GM19023 (cell line): ENCODE measurements around the gene INHBC.
"Not testable (repeated sequence)": the region's sequence is repeated elsewhere in the genome, so short reads cannot be mapped to it uniquely, and the experiment has no call there.

ENCODE experiments used
- ATAC-seq: cut with Tn5 transposase; IDR thresholded peaks from one replicate; pipeline ENCODE4 v1.9.1; 2021; ENCODE audit warnings: mild to moderate bottlenecking, moderate library complexity; ENCODE audit not compliant: unreplicated experiment

INHBC gene

GRCh38 chr12:57428965-57429364, 5.6 kb upstream of the INHBC start:
- ATAC-seq = no peak

- no peak for ATAC-seq
These were observed 5.0 kb upstream of the INHBC start for GRCh38 chr12:57429473-57430111.

GRCh38 chr12:57430112-57430930, 4.3 kb upstream of the INHBC start:
- peak; percentile 57 for ATAC-seq

- ATAC-seq = peak; percentile 95
These were observed 3.5 kb upstream of the INHBC start, which contains the start of gene R3HDM2 for GRCh38 chr12:57430931-57431566. Gene R3HDM2 (minus strand): TSS chr12:57431043. CDS start chr12:57310428, 120,615 bp downstream.

- ATAC-seq = no peak
These were observed 2.9 kb upstream of the INHBC start for GRCh38 chr12:57431654-57432188.

GRCh38 chr12:57433370-57433769, 1.2 kb upstream of the INHBC start:
- ATAC-seq = no peak

- ATAC-seq = no peak
These were observed 709 bp downstream of the INHBC start for GRCh38 chr12:57435293-57435692.

- ATAC-seq = no peak
These were observed 3.8 kb downstream of the INHBC start for GRCh38 chr12:57438400-57438799.

- no peak for ATAC-seq
These were observed 5.2 kb downstream of the INHBC start for GRCh38 chr12:57439762-57440266.

GRCh38 chr12:57441393-57441792, 6.8 kb downstream of the INHBC start:
- ATAC-seq = not testable (repeated sequence)

GRCh38 chr12:57441846-57442427, 7.4 kb downstream of the INHBC start:
- ATAC-seq = no peak

GRCh38 chr12:57444337-57444736, 9.8 kb downstream of the INHBC start:
- not testable (repeated sequence) for ATAC-seq

GRCh38 chr12:57444744-57445143, 10.2 kb downstream of the INHBC start:
- ATAC-seq = no peak

- no peak for ATAC-seq
These were observed 11.8 kb downstream of the INHBC start for GRCh38 chr12:57446292-57446960.

- no peak for ATAC-seq
These were observed 14.1 kb downstream of the INHBC start for GRCh38 chr12:57448669-57449068.

GRCh38 chr12:57449375-57449774, 14.8 kb downstream of the INHBC start:
- no peak for ATAC-seq

- ATAC-seq = no peak
These were observed 15.5 kb downstream of the INHBC start for GRCh38 chr12:57450057-57450456.

- ATAC-seq = no peak
These were observed 16.7 kb downstream of the INHBC start for GRCh38 chr12:57451233-57451778.

GRCh38 chr12:57452181-57452936, 17.8 kb downstream of the INHBC start:
- no peak for ATAC-seq
